NCI-H526 (cell line): ENCODE measurements around the gene DDX39A.
"Not testable (repeated sequence)": the region's sequence is repeated elsewhere in the genome, so short reads cannot be mapped to it uniquely, and the experiment has no call there.

ENCODE experiments used
- DNase-seq, 2 experiments: peaks; one replicate each; lab custom pipeline; 2025; lab: John Stamatoyannopoulos, UW

The DDX39A gene

GRCh38 chr19:14419106-14419813 is at the start of gene DDX39A:
Gene DDX39A, minus strand, starts transcription at chr19:14419341. Its CDS starts 6,121 bp downstream, at chr19:14413220.
- DNase-seq, result peak; percentile 97 to 98

DNA sequence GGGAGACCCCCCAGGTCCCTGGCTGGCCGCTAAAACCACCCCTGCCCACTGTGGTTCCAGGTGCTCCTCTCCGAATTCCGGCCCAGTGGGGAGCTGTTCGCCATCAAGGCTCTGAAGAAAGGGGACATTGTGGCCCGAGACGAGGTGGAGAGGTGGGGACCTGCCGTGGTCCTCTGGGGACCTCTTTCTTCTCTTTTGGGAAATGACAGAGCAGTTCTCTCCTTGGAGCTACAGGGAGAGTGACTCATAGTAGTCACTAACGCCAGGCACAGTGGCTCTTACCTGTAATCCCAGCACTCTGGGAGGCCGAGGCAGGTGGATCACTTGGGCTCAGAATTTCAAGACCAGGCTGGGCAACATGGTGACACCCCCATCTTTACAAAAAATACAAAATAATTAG is 48.7 kb upstream of the DDX39A start:
- no peak for DNase-seq

DNA sequence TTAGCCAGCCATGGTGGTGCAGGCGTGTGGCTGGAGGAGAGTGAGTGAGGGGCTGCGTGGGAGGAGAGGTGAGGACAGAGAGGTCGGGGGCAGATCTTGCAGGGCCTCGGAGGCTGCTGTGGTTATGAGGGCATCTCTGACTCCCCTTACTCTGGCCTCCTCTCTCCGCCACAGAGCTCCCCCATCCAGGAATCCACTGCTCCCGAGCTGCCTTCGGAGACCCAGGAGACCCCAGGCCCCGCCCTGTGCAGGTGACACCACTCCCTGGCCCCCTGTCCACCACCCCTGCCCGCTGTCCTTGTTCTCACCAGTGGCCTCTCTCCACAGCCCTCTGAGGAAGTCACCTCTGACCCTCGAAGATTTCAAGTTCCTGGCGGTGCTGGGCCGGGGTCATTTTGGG is 48.2 kb upstream of the DDX39A start:
- DNase-seq, result no peak

- no peak for DNase-seq
These were observed 44.6 kb upstream of the DDX39A start for GRCh38 chr19:14463747-14464146.

DNA sequence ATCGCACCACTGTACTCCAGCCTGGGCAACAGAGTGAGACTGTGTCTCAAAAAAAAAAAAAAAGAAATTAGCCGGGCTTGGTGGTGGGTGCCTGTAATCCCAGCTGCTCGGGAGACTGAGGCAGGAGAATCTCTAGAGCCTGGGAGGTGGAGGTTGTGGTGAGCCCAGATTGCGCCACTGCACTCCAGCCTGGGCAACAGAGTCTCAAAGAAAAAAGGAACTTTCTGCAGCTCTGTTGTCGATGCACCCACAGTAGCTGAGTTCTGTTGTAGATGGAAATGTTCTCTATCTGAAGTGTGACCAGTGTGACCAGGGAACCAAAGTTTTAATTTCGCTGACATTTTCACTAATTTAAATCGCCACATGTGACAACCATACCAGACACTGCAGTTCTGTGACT is 43.3 kb upstream of the DDX39A start:
- not testable (repeated sequence) for DNase-seq

- no peak for DNase-seq
These were observed 41.8 kb upstream of the DDX39A start for GRCh38 chr19:14460935-14461334.

DNA sequence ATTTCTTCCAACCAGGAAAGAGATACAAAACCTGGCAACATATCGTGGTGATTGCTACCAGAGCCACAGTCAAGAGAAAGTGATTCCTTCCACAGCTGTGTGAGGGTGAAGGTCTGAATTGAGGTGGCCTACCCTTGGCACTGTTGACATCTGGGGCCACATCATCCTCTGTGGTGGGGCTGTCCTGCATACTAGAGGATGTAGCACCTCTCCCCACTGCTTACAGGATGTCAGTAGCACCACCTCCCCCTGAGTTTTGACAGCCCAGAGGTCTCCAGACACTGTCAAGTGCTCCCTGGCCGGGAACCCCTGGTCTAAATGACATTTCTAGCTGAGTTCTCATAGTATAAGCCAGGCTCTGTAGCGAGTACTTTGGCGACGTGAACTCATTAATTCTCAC is 40.6 kb upstream of the DDX39A start:
- DNase-seq, result no peak

DNA sequence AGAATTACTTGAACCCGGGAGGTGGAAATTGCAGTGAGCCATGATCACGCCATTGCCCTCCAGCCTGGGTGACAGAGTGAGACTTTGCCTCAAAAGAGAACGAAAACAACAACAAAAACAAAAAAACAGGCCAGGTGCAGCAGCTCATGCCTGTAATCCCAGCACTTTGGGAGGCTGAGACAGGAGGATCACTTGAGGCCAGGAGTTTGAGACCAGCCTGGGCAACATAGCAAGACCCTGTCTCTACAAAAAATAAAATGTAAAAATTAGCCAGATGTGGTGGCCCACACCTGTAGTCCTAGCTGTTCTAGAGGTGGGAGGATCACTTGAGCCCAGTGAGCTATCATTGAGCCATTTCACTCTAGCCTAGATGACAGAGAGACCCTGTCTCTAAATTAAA is 33.2 kb upstream of the DDX39A start:
- not testable (repeated sequence) for DNase-seq

DNA sequence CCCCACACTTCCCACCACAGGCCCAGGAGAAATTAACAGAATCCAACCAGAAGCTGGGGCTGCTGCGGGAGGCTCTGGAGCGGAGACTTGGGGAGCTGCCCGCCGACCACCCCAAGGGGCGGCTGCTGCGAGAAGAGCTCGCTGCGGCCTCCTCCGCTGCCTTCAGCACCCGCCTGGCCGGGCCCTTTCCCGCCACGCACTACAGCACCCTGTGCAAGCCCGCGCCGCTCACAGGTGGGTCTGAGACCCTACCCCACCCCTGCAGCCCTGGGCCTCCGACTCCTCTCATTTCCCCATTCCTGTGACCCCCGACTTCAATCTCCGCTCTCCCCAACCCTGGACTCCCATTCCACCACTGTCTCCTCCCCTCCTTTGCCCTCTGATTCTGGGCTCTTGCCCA is 31.7 kb upstream of the DDX39A start:
- no peak for DNase-seq

GRCh38 chr19:14450168-14450874 is 31.2 kb upstream of the DDX39A start:
- peak in 1 of 2 experiments; percentile 64 for DNase-seq

DNA sequence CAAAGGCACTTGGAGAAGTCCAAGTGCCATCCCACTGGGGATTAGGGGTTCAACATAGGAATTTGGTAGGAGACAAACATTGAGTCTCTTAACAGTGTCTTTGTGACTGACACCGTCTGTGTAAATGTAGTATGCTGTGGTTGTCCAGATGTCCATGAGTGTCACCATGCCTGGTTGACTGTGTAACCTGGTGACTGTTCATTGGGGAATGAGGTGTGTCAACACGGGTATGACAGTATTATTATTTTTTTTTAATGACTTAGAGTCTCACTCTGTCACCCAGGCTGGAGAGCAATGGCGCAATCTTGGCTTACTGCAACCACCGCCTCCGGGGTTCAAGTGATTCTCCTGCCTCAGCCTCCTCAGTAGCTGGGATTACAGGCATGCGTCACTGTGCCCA is 30.2 kb upstream of the DDX39A start:
- DNase-seq, result no peak

DNA sequence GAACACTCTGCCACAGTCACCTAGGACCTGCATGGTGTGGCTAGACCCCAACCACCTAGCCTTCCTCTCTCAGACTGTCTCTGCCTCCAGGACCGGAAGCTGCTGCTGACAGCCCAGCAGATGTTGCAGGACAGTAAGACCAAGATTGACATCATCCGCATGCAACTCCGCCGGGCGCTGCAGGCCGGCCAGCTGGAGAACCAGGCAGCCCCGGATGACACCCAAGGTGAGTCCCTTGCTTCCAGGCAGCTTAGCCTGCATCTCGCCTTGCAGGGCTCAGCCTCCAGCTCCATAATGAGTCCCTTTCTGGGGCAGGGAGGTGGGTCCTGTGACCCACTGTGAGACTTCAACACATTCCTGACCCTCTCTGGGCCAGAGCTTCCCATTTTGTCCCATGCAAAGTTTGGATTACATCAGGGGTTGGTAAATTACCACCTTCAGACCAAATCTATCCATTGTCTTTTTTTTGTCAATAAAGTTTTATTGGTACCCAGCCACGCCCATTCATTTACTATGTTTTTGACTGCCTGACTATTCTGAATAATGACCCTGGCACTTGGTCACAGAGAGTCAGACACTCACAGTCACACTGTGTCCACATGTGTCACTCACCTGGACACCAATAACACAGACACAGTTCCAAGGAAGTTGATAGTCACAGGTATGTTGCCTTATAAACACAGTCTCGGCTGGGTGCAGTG is 27.3 kb upstream of the DDX39A start:
- DNase-seq, result no peak

DNA sequence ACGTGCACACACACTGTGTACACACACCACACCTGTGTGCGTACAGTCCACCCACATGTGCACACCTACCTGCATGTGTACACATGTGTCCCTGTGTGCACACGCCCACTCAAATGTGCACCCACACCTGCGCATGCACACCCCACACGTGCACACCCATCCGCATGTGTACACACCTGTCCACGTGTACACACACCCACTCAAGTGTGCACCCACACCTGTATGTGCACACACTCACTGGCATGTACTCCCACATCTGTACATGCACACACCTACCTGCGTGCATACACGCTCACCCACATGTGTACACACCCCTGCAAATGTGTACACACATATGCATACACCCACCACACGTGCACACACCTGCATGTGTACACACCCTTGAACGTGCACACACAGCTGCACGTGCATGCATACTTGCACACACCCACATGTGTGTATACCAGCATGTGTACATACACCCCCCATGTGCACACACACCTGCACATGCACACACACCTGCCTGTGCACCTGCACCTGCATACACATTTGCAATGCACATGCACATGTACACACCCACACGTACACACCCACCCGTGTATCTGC is 24.6 kb upstream of the DDX39A start:
- DNase-seq, result no peak

DNA sequence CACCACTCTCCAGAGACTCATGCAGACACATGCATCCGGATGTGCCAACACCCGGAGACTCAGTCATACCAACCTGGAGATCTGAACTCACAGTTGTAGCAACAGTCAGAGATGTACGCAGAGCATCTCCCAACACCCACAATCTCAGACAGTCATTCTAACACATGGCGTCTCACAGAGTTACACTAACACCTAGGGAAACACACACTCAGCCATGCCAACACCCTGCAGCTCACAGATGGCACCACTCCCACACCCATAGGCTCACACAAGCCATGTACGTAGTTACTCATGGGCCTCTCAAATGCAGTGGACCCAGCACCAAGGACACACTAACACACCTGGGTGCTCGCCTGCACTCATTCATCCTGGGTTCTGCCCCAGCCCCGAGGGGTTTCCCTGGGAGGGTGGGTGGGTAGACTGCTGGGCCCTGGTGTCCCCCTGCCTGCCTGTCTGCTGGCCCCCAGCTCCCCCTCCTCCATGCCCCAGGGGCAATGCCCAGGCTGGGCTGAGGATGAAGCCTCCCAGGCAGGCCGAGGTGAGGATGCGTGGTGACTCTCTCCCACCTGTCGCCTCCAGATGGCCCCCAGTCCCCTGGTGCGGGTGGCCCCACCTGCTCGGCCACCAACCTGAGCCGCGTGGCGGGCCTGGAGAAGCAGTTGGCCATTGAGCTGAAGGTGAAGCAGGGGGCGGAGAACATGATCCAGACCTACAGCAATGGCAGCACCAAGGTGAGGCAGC is 23.9 kb upstream of the DDX39A start:
- DNase-seq, result no peak

GRCh38 chr19:14441041-14441938 is 22.1 kb upstream of the DDX39A start:
- DNase-seq, result no peak

- no peak for DNase-seq
These were observed 20.9 kb upstream of the DDX39A start for GRCh38 chr19:14440049-14440448.

DNA sequence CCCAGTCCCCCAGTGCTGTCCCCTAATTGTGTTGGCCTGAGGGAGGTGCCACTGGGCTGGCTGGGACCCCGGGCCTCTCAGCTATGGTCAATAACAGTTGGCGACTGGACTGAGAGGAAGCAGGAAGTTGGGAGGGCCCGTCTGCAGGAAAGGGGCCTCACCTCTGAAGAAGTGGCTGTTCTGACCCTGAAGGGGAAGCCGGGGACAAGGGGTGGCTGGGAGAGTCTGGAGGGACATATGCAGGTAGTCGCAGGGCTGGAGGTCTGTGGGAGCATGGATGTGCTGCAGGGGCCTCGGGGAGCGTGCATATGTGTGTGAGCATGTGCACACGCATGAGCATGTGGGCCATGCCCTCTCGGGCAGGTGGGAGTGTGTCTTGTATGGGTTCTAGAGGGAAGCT is 19.9 kb upstream of the DDX39A start:
- no peak for DNase-seq

DNA sequence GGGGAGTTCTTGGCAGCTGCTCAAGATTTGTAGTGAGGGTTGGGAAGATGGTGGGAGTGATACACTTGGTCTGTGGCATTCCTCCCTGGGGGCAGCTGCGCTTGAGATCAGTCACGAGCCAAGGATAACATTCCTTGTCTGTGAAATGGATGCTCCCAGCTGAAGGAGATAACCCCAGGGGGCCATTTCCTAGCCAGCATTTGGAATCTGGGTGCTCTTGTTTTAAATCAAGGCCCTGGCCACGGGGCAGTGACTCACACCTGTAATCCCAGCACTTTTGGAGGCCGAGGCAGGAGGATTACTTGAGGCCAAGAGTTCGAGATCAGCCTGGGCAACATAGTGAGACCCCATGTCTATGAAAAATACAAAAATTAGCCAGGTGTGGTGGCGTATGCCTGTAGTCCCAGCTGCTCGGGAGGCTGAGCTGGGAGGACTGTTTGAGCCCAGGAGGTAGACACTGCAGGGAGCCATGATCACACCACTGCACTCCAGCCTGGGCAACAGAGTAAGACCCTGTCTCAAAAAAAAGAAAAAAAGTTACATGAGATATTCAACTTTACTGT is 18.5 kb upstream of the DDX39A start:
- DNase-seq, result no peak

- DNase-seq, result no peak
These were observed 16.3 kb upstream of the DDX39A start for GRCh38 chr19:14435320-14436050.
